NCI-H748 (cell line): Measurements from ENCODE around the gene GRAPL.
"Not testable (repeated sequence)": the region's sequence is repeated elsewhere in the genome, so short reads cannot be mapped to it uniquely, and the experiment has no call there.

ENCODE experiments used
- DNase-seq: peaks from one replicate; lab custom pipeline; 2025; ENCODE audit not compliant: unreplicated experiment; lab: John Stamatoyannopoulos, UW

Gene GRAPL

DNA sequence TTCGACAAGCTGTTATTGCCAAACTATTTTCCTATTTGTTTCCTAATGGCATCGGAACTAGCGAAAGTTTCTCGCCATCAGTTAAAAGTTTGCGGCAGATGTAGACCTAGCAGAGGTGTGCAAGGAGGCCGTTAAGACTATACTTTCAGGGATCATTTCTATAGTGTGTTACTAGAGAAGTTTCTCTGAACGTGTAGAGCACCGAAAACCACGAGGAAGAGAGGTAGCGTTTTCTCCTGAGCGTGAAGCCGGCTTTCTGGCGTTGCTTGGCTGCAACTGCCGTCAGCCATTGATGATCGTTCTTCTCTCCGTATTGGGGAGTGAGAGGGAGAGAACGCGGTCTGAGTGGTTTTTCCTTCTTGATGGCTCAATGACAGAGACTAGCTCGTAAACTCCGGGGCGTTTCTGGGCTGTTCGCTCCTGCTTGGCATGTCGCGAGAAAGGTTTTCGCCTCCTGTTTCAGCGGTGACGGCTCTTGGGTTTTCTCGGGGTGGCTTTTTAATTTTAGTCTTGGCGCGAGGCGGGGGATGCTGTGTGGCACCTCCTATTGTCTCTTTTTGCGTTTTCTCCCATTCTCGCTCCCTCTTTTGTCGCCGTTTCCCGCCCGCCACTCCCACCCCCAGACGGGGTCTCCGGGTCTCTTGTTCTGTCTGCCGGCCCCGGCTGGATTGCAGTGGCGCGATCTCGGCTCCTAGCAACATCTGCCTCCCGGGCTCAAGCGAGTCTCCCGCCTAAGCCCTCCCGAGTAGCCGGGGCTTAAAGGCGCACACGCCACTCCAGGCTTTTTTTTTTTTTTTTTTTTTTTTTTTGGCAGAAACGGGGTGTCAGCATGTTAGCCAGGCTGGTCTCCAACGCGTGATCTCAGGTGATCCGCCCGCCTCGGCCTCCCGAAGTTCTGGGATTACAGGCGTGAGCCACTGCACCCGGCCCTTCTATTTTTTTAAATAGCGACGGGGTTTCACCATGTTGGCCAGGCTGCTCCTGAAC is 60.8 kb downstream of the GRAPL start:
- not testable (repeated sequence) for DNase-seq

DNA sequence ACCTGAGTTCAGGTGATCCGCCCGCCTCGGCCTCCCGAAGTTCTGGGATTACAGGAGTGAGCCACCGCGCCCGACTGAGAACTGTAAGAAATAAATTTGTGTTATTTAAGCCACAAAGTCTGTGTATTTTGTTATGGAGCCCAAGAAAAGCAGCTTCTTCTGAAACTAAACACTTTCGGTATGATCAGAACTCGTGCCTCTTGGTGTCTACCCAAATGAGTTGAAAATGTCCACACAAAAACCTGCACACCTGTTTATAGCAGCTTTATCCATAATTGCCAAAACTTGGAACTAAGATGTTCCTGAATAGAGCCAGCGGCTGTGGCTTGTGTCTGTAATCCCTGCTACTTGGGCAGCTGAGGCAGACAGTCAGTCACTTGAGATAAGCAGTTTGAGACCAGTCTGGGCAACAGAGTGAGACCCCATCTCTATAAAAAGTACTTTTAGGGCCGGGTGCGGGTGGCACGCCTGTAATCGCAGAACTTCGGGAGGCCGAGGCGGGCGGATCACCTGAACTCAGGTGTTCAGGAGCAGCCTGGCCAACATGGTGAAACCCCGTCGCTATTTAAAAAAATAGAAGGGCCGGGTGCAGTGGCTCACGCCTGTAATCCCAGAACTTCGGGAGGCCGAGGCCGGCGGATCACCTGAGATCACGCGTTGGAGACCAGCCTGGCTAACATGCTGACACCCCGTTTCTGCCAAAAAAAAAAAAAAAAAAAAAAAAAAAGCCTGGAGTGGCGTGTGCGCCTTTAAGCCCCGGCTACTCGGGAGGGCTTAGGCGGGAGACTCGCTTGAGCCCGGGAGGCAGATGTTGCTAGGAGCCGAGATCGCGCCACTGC is 61.7 kb downstream of the GRAPL start:
- not testable (repeated sequence) for DNase-seq

GRCh38 chr17:19189781-19190405 is 62.5 kb downstream of the GRAPL start:
- not testable (repeated sequence) for DNase-seq

GRCh38 chr17:19196382-19197204 is 69.2 kb downstream of the GRAPL start:
- not testable (repeated sequence) for DNase-seq

DNA sequence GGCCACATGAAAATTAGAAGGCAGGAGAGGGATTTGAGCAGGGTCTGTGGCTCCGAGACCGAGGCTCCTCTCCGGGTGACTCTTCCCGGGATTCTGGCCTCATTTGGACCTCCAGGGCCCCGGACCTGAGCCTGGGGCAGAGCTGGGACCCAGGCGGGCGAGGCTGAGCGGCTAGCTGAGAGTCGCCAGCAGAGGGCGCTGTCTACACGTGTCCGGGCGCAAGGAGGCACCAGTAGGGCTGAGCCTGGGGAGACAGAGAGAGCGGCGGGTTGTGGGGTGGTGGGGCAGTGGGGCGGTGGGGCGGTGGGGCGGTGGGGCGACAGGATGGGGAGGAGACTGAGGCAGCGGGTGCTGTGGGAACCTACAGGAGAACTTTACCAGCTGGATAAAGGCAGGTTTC is 75.1 kb downstream of the GRAPL start:
- DNase-seq, result not testable (repeated sequence)

GRCh38 chr17:19203429-19203828 is 76.0 kb downstream of the GRAPL start:
- not testable (repeated sequence) for DNase-seq
